H1 (cell line): ENCODE results near the gene ANKS1B. TPM values are rescaled to one million over a fixed set of nuclear protein-coding genes. Genes with fewer than 3 reads are reported as not detected.

Experiments used
- CTCF ChIA-PET: fragments of 300-600 bp; sonication (Branson Sonifier 250); formaldehyde crosslinking; loops from one replicate; lab custom pipeline; 2021; ENCODE audit not compliant: partially characterized antibody; lab: Charles Lee
- POLR2A ChIA-PET: fragments of 300-600 bp; sonication (Branson Sonifier 250); formaldehyde crosslinking; loops from one replicate; lab custom pipeline; 2021; ENCODE audit warnings: inconsistent platforms; ENCODE audit not compliant: partially characterized antibody; lab: Charles Lee
- DNase-seq, 2 experiments: peaks; one replicate each; pipeline versions ENCODE4 v3.0.0 to v3.0.0-alpha.2; 2010 to 2022; ENCODE audit warnings: low spot score in 2 of 2, low read depth in 1 of 2, mixed read lengths in 1 of 2
- FAIRE-seq: peaks from 2 replicates; lab custom pipeline; 2011; peaks lifted over from hg19 to GRCh38; lab: Jason Lieb, UNC
- H2AFZ ChIP-seq: 2 replicates; pipeline ENCODE4 v1.8.1; 2012; ENCODE audit warnings: low read length, inconsistent platforms
- H2AK5ac ChIP-seq: 2 replicates; pipeline ENCODE4 v1.6.1; 2013; ENCODE audit warnings: low read depth, low read length
- H2BK120ac ChIP-seq: replicated peaks from 2 replicates; pipeline ENCODE3; 2013; ENCODE audit warnings: low read depth, low read length, inconsistent platforms
- H2BK12ac ChIP-seq: 2 replicates; pipeline ENCODE4 v1.6.1; 2013; ENCODE audit warnings: low read depth, low read length
- H2BK15ac ChIP-seq: 2 replicates; pipeline ENCODE4 v1.6.1; 2013; ENCODE audit warnings: low read length
- H2BK20ac ChIP-seq: 2 replicates; pipeline ENCODE4 v1.6.1; 2013; ENCODE audit warnings: low read length
- H2BK5ac ChIP-seq: 2 replicates; pipeline ENCODE4 v1.6.1; 2013; ENCODE audit warnings: low read depth, low read length
- H3K14ac ChIP-seq: 2 replicates; pipeline ENCODE4 v1.6.1; 2013; ENCODE audit warnings: inconsistent platforms; ENCODE audit not compliant: insufficient read length
- H3K18ac ChIP-seq: 2 replicates; pipeline ENCODE4 v1.6.1; 2013; ENCODE audit warnings: low read length; ENCODE audit errors: extremely low read depth
- H3K23ac ChIP-seq: 2 replicates; pipeline ENCODE4 v1.6.1; 2013; ENCODE audit warnings: inconsistent platforms; ENCODE audit not compliant: insufficient read length
- H3K23me2 ChIP-seq: 2 replicates; pipeline ENCODE4 v1.6.1; 2013; ENCODE audit warnings: low read depth, low read length
- H3K27ac ChIP-seq: 2 replicates; pipeline ENCODE4 v1.6.1; 2011; ENCODE audit warnings: low read depth, low read length, inconsistent platforms
- H3K27me3 ChIP-seq, 4 experiments: replicated peaks in 1 of 4; 1 replicate in 1 of 4; 2 replicates in 3 of 4; pipeline versions ENCODE4 v1.6.1 to v1.8.1; 2011 to 2013; ENCODE audit warnings: low read length in 3 of 4, mild to moderate bottlenecking in 3 of 4, inconsistent platforms in 2 of 4, mixed read lengths in 2 of 4, moderate library complexity in 1 of 4; ENCODE audit not compliant: control insufficient read depth in 3 of 4, insufficient read depth in 3 of 4; ENCODE audit errors: extremely low read depth in 1 of 4
- H3K36me3 ChIP-seq, 4 experiments: 2 replicates each; pipeline versions ENCODE4 v1.6.1 to v1.8.1; 2011 to 2013; ENCODE audit warnings: mild to moderate bottlenecking in 4 of 4, low read length in 3 of 4, moderate library complexity in 2 of 4, control low read depth in 1 of 4, inconsistent platforms in 1 of 4; ENCODE audit not compliant: insufficient read depth in 4 of 4, control insufficient read depth in 2 of 4
- H3K4ac ChIP-seq: replicated peaks from 2 replicates; pipeline ENCODE3; 2013; ENCODE audit warnings: low read length, low read depth, mixed read lengths, inconsistent platforms; ENCODE audit not compliant: insufficient read length
- H3K4me1 ChIP-seq, 4 experiments: replicated peaks in 1 of 4; 1 replicate in 1 of 4; 2 replicates in 3 of 4; pipeline versions ENCODE4 v1.6.1 to v1.8.1; 2011 to 2013; ENCODE audit warnings: low read length in 3 of 4, inconsistent platforms in 2 of 4, mixed read lengths in 1 of 4; ENCODE audit not compliant: insufficient read depth in 4 of 4, control insufficient read depth in 3 of 4
- H3K4me2 ChIP-seq, 2 experiments: 2 replicates each; pipeline versions ENCODE4 v1.6.1 to v1.8.1; 2011 to 2013; ENCODE audit warnings: low read depth in 2 of 2, low read length in 2 of 2, control low read depth in 1 of 2, inconsistent platforms in 1 of 2, mild to moderate bottlenecking in 1 of 2; ENCODE audit not compliant: insufficient read depth in 1 of 2
- H3K4me3 ChIP-seq, 4 experiments: fragments of 200-600, 300-600 bp in 1 of 4; sonication (generic), shearing (Covaris generic), sonication (Bioruptor Twin) in 1 of 4; 2 replicates each; pipeline versions ENCODE4 v1.5.1 to v1.8.1; 2011 to 2016; ENCODE audit warnings: low read length in 4 of 4, low read depth in 3 of 4, control low read depth in 2 of 4, inconsistent platforms in 2 of 4, mild to moderate bottlenecking in 2 of 4, mixed read lengths in 1 of 4, moderate library complexity in 1 of 4; ENCODE audit not compliant: insufficient read depth in 2 of 4; ENCODE audit errors: extremely low read depth in 1 of 4
- H3K56ac ChIP-seq: replicated peaks from 2 replicates; pipeline ENCODE3; 2013; ENCODE audit warnings: low read depth, mild to moderate bottlenecking, mixed read lengths, low read length, inconsistent platforms; ENCODE audit not compliant: insufficient read length
- H3K79me1 ChIP-seq: 2 replicates; pipeline ENCODE4 v1.6.1; 2013; ENCODE audit warnings: low read depth, low read length, control low read depth
- H3K79me2 ChIP-seq, 2 experiments: 2 replicates each; pipeline versions ENCODE4 v1.6.1 to v1.8.1; 2012 to 2013; ENCODE audit warnings: low read length in 2 of 2, mild to moderate bottlenecking in 2 of 2, inconsistent platforms in 1 of 2; ENCODE audit not compliant: insufficient read depth in 2 of 2, control insufficient read depth in 1 of 2
- H3K9ac ChIP-seq, 4 experiments: replicated peaks in 1 of 4; 1 replicate in 1 of 4; 2 replicates in 3 of 4; pipeline versions ENCODE4 v1.6.1 to v1.8.1; 2011 to 2013; ENCODE audit warnings: low read depth in 3 of 4, low read length in 3 of 4, control low read depth in 2 of 4, mild to moderate bottlenecking in 2 of 4, moderate library complexity in 2 of 4, inconsistent platforms in 1 of 4; ENCODE audit errors: extremely low read depth in 1 of 4
- H3K9me3 ChIP-seq, 2 experiments: 2 replicates each; pipeline versions ENCODE4 v1.6.1 to v1.8.1; 2012 to 2013; ENCODE audit warnings: mild to moderate bottlenecking in 2 of 2, moderate library complexity in 2 of 2, control low read depth in 1 of 2, inconsistent platforms in 1 of 2, low read depth in 1 of 2, low read length in 1 of 2, mixed read lengths in 1 of 2; ENCODE audit not compliant: insufficient read depth in 2 of 2
- H4K20me1 ChIP-seq, 2 experiments: replicated peaks in 1 of 2; 2 replicates each; pipeline versions ENCODE3 to v1.8.1; 2011 to 2013; ENCODE audit warnings: inconsistent platforms in 2 of 2, low read length in 2 of 2, mild to moderate bottlenecking in 1 of 2; ENCODE audit not compliant: insufficient read depth in 2 of 2, control insufficient read depth in 1 of 2
- H4K5ac ChIP-seq: 2 replicates; pipeline ENCODE4 v1.6.1; 2013; ENCODE audit warnings: low read length, low read depth, mixed read lengths, inconsistent platforms; ENCODE audit not compliant: insufficient read length
- H4K8ac ChIP-seq: 2 replicates; pipeline ENCODE4 v1.8.0; 2013; ENCODE audit warnings: mild to moderate bottlenecking, moderate library complexity, low read length, inconsistent platforms; ENCODE audit not compliant: insufficient read depth; ENCODE audit errors: extremely low read depth
- H4K91ac ChIP-seq: replicated peaks from 2 replicates; pipeline ENCODE3; 2013; ENCODE audit warnings: low read length, mixed read lengths, inconsistent platforms; ENCODE audit not compliant: insufficient read length
- BACH1 ChIP-seq: IDR thresholded peaks from 2 replicates; pipeline ENCODE4 v1.6.1; 2012; ENCODE audit warnings: low read length, improper control_type of control experiment
- CHD1 ChIP-seq: IDR thresholded peaks from 2 replicates; pipeline ENCODE4 v1.6.1; 2012; ENCODE audit warnings: low read depth, low read length, improper control_type of control experiment
- NRF1 ChIP-seq: IDR thresholded peaks from 2 replicates; pipeline ENCODE4 v1.6.1; 2011; ENCODE audit warnings: mild to moderate bottlenecking, low read depth, low read length, improper control_type of control experiment
- PHF8 ChIP-seq: fragments of 200-600 bp; sonication (generic); conservative IDR thresholded peaks from 2 replicates; pipeline ENCODE4 v1.7.1; 2012; ENCODE audit warnings: low read depth, mild to moderate bottlenecking, inconsistent platforms, low read length, moderate library complexity
- RBBP5 ChIP-seq: IDR thresholded peaks from 2 replicates; pipeline ENCODE4 v1.7.1; 2012; ENCODE audit warnings: low read depth, mild to moderate bottlenecking, inconsistent platforms, low read length, moderate library complexity, borderline replicate concordance
- SIN3A ChIP-seq, 2 experiments: IDR thresholded peaks in 1 of 2; conservative IDR thresholded peaks in 1 of 2; 2 replicates each; pipeline ENCODE4 v1.6.1; 2011 to 2012; ENCODE audit warnings: low read length in 2 of 2, improper control_type of control experiment in 1 of 2, low read depth in 1 of 2, mild to moderate bottlenecking in 1 of 2
- SP2 ChIP-seq: IDR thresholded peaks from 2 replicates; pipeline ENCODE4 v1.6.1; 2012; ENCODE audit warnings: mild to moderate bottlenecking, low read length, inconsistent platforms
- SRF ChIP-seq: IDR thresholded peaks from 2 replicates; pipeline ENCODE4 v1.6.1; 2011; ENCODE audit warnings: mild to moderate bottlenecking, low read depth, low read length, moderate library complexity
- TAF1 ChIP-seq: IDR thresholded peaks from 2 replicates; pipeline ENCODE4 v1.6.1; 2011; ENCODE audit warnings: mild to moderate bottlenecking, low read depth, low read length
- TAF7 ChIP-seq: optimal IDR thresholded peaks from 2 replicates; pipeline ENCODE3; 2011; ENCODE audit warnings: low read depth, mild to moderate bottlenecking, inconsistent platforms, low read length, moderate library complexity, borderline replicate concordance
- WGBS, 2 experiments: shearing (Covaris generic) in 1 of 2; methylation state at CpG; one replicate each; pipeline versions ENCODE4 v1.1.6 to v1.1.7; 2013 to 2015; ENCODE audit warnings: low lambda C conversion rate in 2 of 2, mixed read lengths in 2 of 2, inconsistent platforms in 1 of 2, low coverage in 1 of 2, missing lambda C conversion rate in 1 of 2; ENCODE audit not compliant: insufficient replicate concordance in 2 of 2, insufficient coverage in 1 of 2, insufficient read length in 1 of 2; ENCODE audit errors: extremely low coverage in 1 of 2, missing lambda C conversion rate in 1 of 2; 5-methylcytosine and 5-hydroxymethylcytosine counted together
- polyA plus RNA-seq, 7 experiments: library from polyadenylated mRNA; depleted of rRNA in 3 of 7; stranded (reverse) in 5 of 7; unstranded in 2 of 7; fragments of >200 nt in 5 of 7; fragments of 200-250 nt in 2 of 7; gene quantifications; 1 replicate in 5 of 7; 2 replicates in 1 of 7; 4 replicates in 1 of 7; pipeline versions ENCODE4 v1.2.1 to v1.2.3, GENCODE V29; 2011 to 2013; ENCODE audit warnings: missing spikeins in 2 of 7, mixed read lengths in 2 of 7
- total RNA-seq: library from RNA; stranded (reverse); fragmentation: NEBNext Ultra II Directional; extraction: Animal tissue kit (Norgen Biotek cat#: 25700); gene quantifications from 2 replicates; pipeline ENCODE4 v1.2.1, GENCODE V29; 2021

ANKS1B gene
- total and polyA plus RNA-seq, 2 of the 8 experiments (the other 6 are each of a cell fraction or from before 2014, with no cell fraction given), result 2.7 to 6.1 TPM

- Histone ChIP-seq H3K4me3 (no peak overlapping the region), H3K79me1 (no peaks in the 10 kb centered on the region), H4K5ac (no peak overlapping the region), H2BK15ac (no peak overlapping the region), H3K23me2 (no peaks in the 10 kb centered on the region), H2BK120ac (no peak overlapping the region), H2AK5ac (no peak overlapping the region), H2BK5ac (no peak overlapping the region), H3K27ac (no peak overlapping the region), H3K18ac (no peak overlapping the region), H4K20me1 (no peaks in the 10 kb centered on the region), H3K9ac (no peak overlapping the region), H3K4me1 (no peaks in the 10 kb centered on the region), H4K8ac (no peak overlapping the region), H3K14ac (no peak overlapping the region), H3K9me3 (no peaks in the 10 kb centered on the region), H3K27me3 (no peaks in the 10 kb centered on the region), H3K79me2 (no peaks in the 10 kb centered on the region), H3K4ac (no peak overlapping the region), H2AFZ (no peak overlapping the region), H4K91ac (no peak overlapping the region), H3K36me3 (no peaks in the 10 kb centered on the region), H2BK12ac (no peak overlapping the region), H3K4me2 (no peak overlapping the region), H2BK20ac (no peak overlapping the region), H3K23ac (no peak overlapping the region), H3K56ac (no peak overlapping the region)
- WGBS, 2 experiments, result 80% methylated on average over 3 of the region's 3 CpGs; no CpG with 5 or more reads in 1 of the 2 experiments
- POLR2A ChIA-PET, result no interaction called here
- FAIRE-seq, result no peak
- CTCF ChIA-PET, result interaction anchor here (1.0 to 1.4 kb wide), 2 partner anchors 10 to 200 kb away, joined by 3 to 4 read pairs; no protein-coding TSS in a partner anchor
- peak in 1 of 2 experiments; percentile 23 for DNase-seq
- no peak for TF ChIP-seq TAF1
- no peak for TF ChIP-seq TAF7
- no peak for TF ChIP-seq NRF1
- TF ChIP-seq PHF8, result no peak
- TF ChIP-seq BACH1, result no peak
- TF ChIP-seq SIN3A (conservative IDR thresholded peaks at IDR 0.05 in 1 of 2, IDR thresholded peaks at IDR 0.05 in 1 of 2; ENCODE audit: low read depth in 1 of 2, low read length in 2 of 2), result no peak
- no peak for TF ChIP-seq SP2
- no peak for TF ChIP-seq RBBP5
- no peak for TF ChIP-seq SRF
- no peak for TF ChIP-seq CHD1
Observed at GRCh38 chr12:99498756-99499155, 486.0 kb downstream of the ANKS1B start.
